B cell (primary cell): ENCODE results near the gene MAML3. TPM values are rescaled to one million over a fixed set of nuclear protein-coding genes. Genes with fewer than 3 reads are reported as not detected.

Experiments used
- ATAC-seq: fragments of 200-7000 bp; cut with Tn5 transposase; one replicate; pipeline ENCODE4 v1.10.0; 2021; ENCODE audit warnings: low read depth, mild to moderate bottlenecking, moderate number of reproducible peaks, moderate library complexity
- CTCF ChIA-PET: fragments of 350-600 bp; sonication (Branson Sonifier 250); formaldehyde crosslinking; loops from one replicate; lab custom pipeline; 2021; ENCODE audit warnings: antibody characterized with exemption, inconsistent platforms; lab: Charles Lee
- POLR2A ChIA-PET: fragments of 350-600 bp; sonication (Branson Sonifier 250); formaldehyde crosslinking; loops from one replicate; lab custom pipeline; 2021; ENCODE audit warnings: antibody characterized with exemption; lab: Charles Lee
- DNase-seq: peaks from one replicate; pipeline ENCODE4 v3.0.0; 2013
- H2AFZ ChIP-seq: 2 replicates; pipeline ENCODE4 v1.6.1; 2012; ENCODE audit warnings: mild to moderate bottlenecking, low read depth, low read length; ENCODE audit not compliant: insufficient read depth, poor library complexity, severe bottlenecking
- H3K27ac ChIP-seq, 2 donors: 1 replicate in 1 of 2; 2 replicates in 1 of 2; pipeline ENCODE4 v1.5.1; 2012 to 2013; ENCODE audit warnings: low read length in 2 of 2, mild to moderate bottlenecking in 2 of 2, moderate library complexity in 1 of 2
- H3K27me3 ChIP-seq, 4 experiments: fragments of 200-600 bp in 1 of 4; sonication (generic) in 1 of 4; replicated peaks in 1 of 4; 1 replicate in 2 of 4; 2 replicates in 2 of 4; pipeline versions ENCODE4 v1.6.1 to v1.7.0; 2013 to 2016; ENCODE audit warnings: low read length in 3 of 4, mild to moderate bottlenecking in 2 of 4, mixed read lengths in 1 of 4, moderate library complexity in 1 of 4; ENCODE audit not compliant: insufficient read depth in 4 of 4, control insufficient read depth in 3 of 4; ENCODE audit errors: control extremely low read depth in 1 of 4
- H3K36me3 ChIP-seq, 2 experiments: replicated peaks in 1 of 2; 1 replicate in 1 of 2; 2 replicates in 1 of 2; pipeline versions ENCODE4 v1.6.1 to v1.7.1; 2013; ENCODE audit warnings: low read length in 1 of 2; ENCODE audit not compliant: insufficient read depth in 2 of 2, control insufficient read depth in 1 of 2; ENCODE audit errors: control extremely low read depth in 1 of 2, extremely low read depth in 1 of 2
- H3K4me1 ChIP-seq, 2 donors: fragments of 200-600 bp in 1 of 2; sonication (generic) in 1 of 2; 1 replicate in 1 of 2; 2 replicates in 1 of 2; pipeline versions ENCODE4 v1.5.1 to v1.6.1; 2013 to 2017; ENCODE audit warnings: low read length in 2 of 2; ENCODE audit not compliant: control insufficient read depth in 2 of 2, insufficient read depth in 2 of 2
- H3K4me2 ChIP-seq: replicated peaks from 2 replicates; pipeline ENCODE3; 2012; ENCODE audit warnings: mild to moderate bottlenecking, low read depth, low read length; ENCODE audit not compliant: poor library complexity, severe bottlenecking
- H3K4me3 ChIP-seq, 5 experiments: fragments of 200-600 bp in 1 of 5; sonication (generic) in 1 of 5; 1 replicate in 3 of 5; 2 replicates in 2 of 5; pipeline versions ENCODE4 v1.5.1 to v1.7.0; 2011 to 2016; ENCODE audit warnings: low read length in 4 of 5, mild to moderate bottlenecking in 4 of 5, low read depth in 2 of 5, control low read depth in 1 of 5, moderate library complexity in 1 of 5; ENCODE audit not compliant: insufficient read depth in 1 of 5; ENCODE audit errors: control extremely low read depth in 1 of 5, extremely low read depth in 1 of 5
- H3K79me2 ChIP-seq: fragments of 200-600 bp; sonication (generic); one replicate; pipeline ENCODE4 v1.6.0; 2016; ENCODE audit warnings: low read length; ENCODE audit not compliant: control insufficient read depth, insufficient read depth
- H3K9ac ChIP-seq: fragments of 200-600 bp; sonication (generic); 2 replicates; pipeline ENCODE4 v1.6.1; 2017; ENCODE audit warnings: mild to moderate bottlenecking, low read length, moderate library complexity
- H3K9me3 ChIP-seq, 3 donors: one replicate each; pipeline versions ENCODE4 v1.6.1 to v1.7.1; 2013; ENCODE audit warnings: low read length in 2 of 3; ENCODE audit not compliant: control insufficient read depth in 2 of 3, insufficient read depth in 1 of 3; ENCODE audit errors: control extremely low read depth in 1 of 3
- H4K20me1 ChIP-seq: 2 replicates; pipeline ENCODE4 v1.6.0; 2012; ENCODE audit warnings: mild to moderate bottlenecking, low read length; ENCODE audit not compliant: insufficient read depth, control insufficient read depth, poor library complexity, severe bottlenecking
- H3K27ac Mint-ChIP-seq: one replicate; pipeline ENCODE4 v1.8.0; 2021; ENCODE audit warnings: mixed read lengths
- H3K27me3 Mint-ChIP-seq: one replicate; pipeline ENCODE4 v1.8.0; 2021; ENCODE audit warnings: mixed read lengths
- H3K4me1 Mint-ChIP-seq: one replicate; pipeline ENCODE4 v1.8.0; 2021; ENCODE audit warnings: mixed read lengths
- H3K4me3 Mint-ChIP-seq: one replicate; pipeline ENCODE4 v1.8.0; 2021; ENCODE audit warnings: mixed read lengths
- H3K9me3 Mint-ChIP-seq: one replicate; pipeline ENCODE4 v1.8.0; 2022; ENCODE audit warnings: mixed read lengths; ENCODE audit not compliant: insufficient read depth
- CTCF ChIP-seq: fragments of 200-600 bp; IDR thresholded peaks from one replicate; pipeline ENCODE4 v1.8.0; 2022; ENCODE audit warnings: antibody characterized with exemption, mild to moderate bottlenecking
- EZH2 ChIP-seq: IDR thresholded peaks from 2 replicates; pipeline ENCODE4 v1.6.1; 2012; ENCODE audit warnings: borderline replicate concordance, low read depth, mild to moderate bottlenecking, moderate library complexity, low read length; ENCODE audit not compliant: insufficient read depth, poor library complexity, severe bottlenecking
- WGBS: methylation state at CpG from one replicate; pipeline ENCODE4 v1.1.5; 2013; ENCODE audit warnings: missing lambda C conversion rate; ENCODE audit not compliant: insufficient coverage; 5-methylcytosine and 5-hydroxymethylcytosine counted together
- intact Hi-C: fragments of 100-400 bp; cut with micrococcal nuclease; formaldehyde crosslinking; loops from one replicate; pipeline ENCODE4 v1.10.0; 2022
- polyA plus RNA-seq: library from polyadenylated mRNA; depleted of rRNA; stranded (reverse); fragments of >200 nt; gene quantifications from 2 replicates; pipeline ENCODE4 v1.2.3, GENCODE V29; 2012
- total RNA-seq, 2 donors: library from RNA; stranded (reverse); fragments of 120-200 nt in 1 of 2; gene quantifications; 1 replicate in 1 of 2; 2 replicates in 1 of 2; pipeline versions ENCODE4 v1.2.3 to v1.2.4, GENCODE V29; 2013 to 2022

The MAML3 gene
- total and polyA plus RNA-seq, 2 donors (not counting 1 experiment from before 2014, with no cell fraction given): 0.94 to 5.3 TPM

- Histone ChIP-seq H3K27ac (no peak overlapping the region), H3K4me2 (no peak overlapping the region), H3K36me3 (no peaks in the 10 kb centered on the region), H3K79me2 (no peaks in the 10 kb centered on the region), H3K4me3 (no peak overlapping the region), H3K9ac (no peak overlapping the region), H3K4me1 (no peaks in the 10 kb centered on the region), H2AFZ (no peak overlapping the region), H3K27me3 (no peaks in the 10 kb centered on the region), H4K20me1 (no peaks in the 10 kb centered on the region), H3K9me3 (no peaks in the 10 kb centered on the region)
- Mint-ChIP-seq H3K9me3 (no peaks in the 10 kb centered on the region), H3K27me3 (no peaks in the 10 kb centered on the region), H3K4me3 (no peak overlapping the region), H3K27ac (no peak overlapping the region), H3K4me1 (no peaks in the 10 kb centered on the region)
- POLR2A ChIA-PET: no interaction called here
- CTCF ChIA-PET: no interaction called here
- WGBS: 95% methylated on average over 3 of the region's 6 CpGs
- TF ChIP-seq CTCF: no peak
- no peak for TF ChIP-seq EZH2
- DNase-seq: no peak
- ATAC-seq: no peak
- intact Hi-C loops: no loop called here
Observed at GRCh38 chr4:139773560-139774318, 380.2 kb downstream of the MAML3 start.

- H3K4me2 ChIP-seq: no peak overlapping the region
- Mint-ChIP-seq H3K4me1 (peaks cover 8% of the 10 kb centered on the region), H3K27ac (no peak overlapping the region), H3K4me3 (no peak overlapping the region), H3K27me3 (no peaks in the 10 kb centered on the region), H3K9me3 (no peaks in the 10 kb centered on the region)
- POLR2A ChIA-PET: no interaction called here
- intact Hi-C loops: no loop called here
- H3K9me3 ChIP-seq: no peaks in the 10 kb centered on the region
- no peaks in the 10 kb centered on the region for H4K20me1 ChIP-seq
- no peak for ATAC-seq
- no peak overlapping the region for H2AFZ ChIP-seq
- TF ChIP-seq CTCF: no peak
- no peak for TF ChIP-seq EZH2
- no peak for DNase-seq
- H3K27ac ChIP-seq: no peak overlapping the region
- 100% methylated on average over 2 of the region's 4 CpGs for WGBS
- peaks cover 0 to 6% of the 10 kb centered on the region in 2 donors for H3K4me1 ChIP-seq
- no peaks in the 10 kb centered on the region for H3K36me3 ChIP-seq
- no peaks in the 10 kb centered on the region for H3K27me3 ChIP-seq
- H3K9ac ChIP-seq: no peak overlapping the region
- no peaks in the 10 kb centered on the region for H3K79me2 ChIP-seq
- no peak overlapping the region for H3K4me3 ChIP-seq
- CTCF ChIA-PET: no interaction called here
Observed at GRCh38 chr4:139770361-139770760, 383.6 kb downstream of the MAML3 start.
